ENCODE results near the gene AP5Z1.

AP5Z1 gene

GRCh38 chr7:4747013-4747412, 28.4 kb upstream of the AP5Z1 start:
- DNase-seq = no peak

- DNase-seq = no peak
These were observed 27.7 kb upstream of the AP5Z1 start for GRCh38 chr7:4747746-4748145.

- DNase-seq = no peak
These were observed 27.2 kb upstream of the AP5Z1 start for GRCh38 chr7:4748231-4748681.

GRCh38 chr7:4749363-4749762, 26.1 kb upstream of the AP5Z1 start:
- DNase-seq = no peak

GRCh38 chr7:4749798-4750197, 25.6 kb upstream of the AP5Z1 start:
- no peak for DNase-seq

- DNase-seq = no peak
These were observed 23.9 kb upstream of the AP5Z1 start for GRCh38 chr7:4751398-4751947.

- peak; percentile 75 to 86 for DNase-seq
These were observed 21.6 kb upstream of the AP5Z1 start for GRCh38 chr7:4753598-4754432.

GRCh38 chr7:4754433-4755010, 20.9 kb upstream of the AP5Z1 start:
- DNase-seq = no peak

- no peak for DNase-seq
These were observed 20.4 kb upstream of the AP5Z1 start for GRCh38 chr7:4755045-4755444.

GRCh38 chr7:4758111-4758510, 17.3 kb upstream of the AP5Z1 start:
- no peak for DNase-seq

- no peak for DNase-seq
These were observed 16.6 kb upstream of the AP5Z1 start for GRCh38 chr7:4758791-4759190.

GRCh38 chr7:4759211-4759610, 16.2 kb upstream of the AP5Z1 start:
- DNase-seq = no peak

GRCh38 chr7:4760952-4761351, 14.5 kb upstream of the AP5Z1 start:
- no peak for DNase-seq

- DNase-seq = no peak
These were observed 13.0 kb upstream of the AP5Z1 start for GRCh38 chr7:4762121-4763055.

- no peak for DNase-seq
These were observed 12.2 kb upstream of the AP5Z1 start for GRCh38 chr7:4763091-4763793.

- DNase-seq = no peak
These were observed 11.6 kb upstream of the AP5Z1 start for GRCh38 chr7:4763794-4764185.

GRCh38 chr7:4764402-4765007, 10.9 kb upstream of the AP5Z1 start:
- no peak for DNase-seq

GRCh38 chr7:4765776-4766490, 9.5 kb upstream of the AP5Z1 start:
- DNase-seq = no peak

GRCh38 chr7:4766666-4767519, 8.5 kb upstream of the AP5Z1 start:
- no peak for DNase-seq

Measured in CD4-positive, alpha-beta T cell treated with Interferon alpha-2 for 1 hour (primary cell).